ENCODE results near the gene HOXB3. TPM values are rescaled to one million over a fixed set of nuclear protein-coding genes. Genes with fewer than 3 reads are reported as not detected.
A peak's percentile ranks its signal among the peaks of the same experiment; 100 is the strongest.

HOXB3 gene
- total and polyA plus RNA-seq, 2 of the 4 experiments (the other 2 are of a cell fraction) = 6.3 to 59.6 TPM

DNA sequence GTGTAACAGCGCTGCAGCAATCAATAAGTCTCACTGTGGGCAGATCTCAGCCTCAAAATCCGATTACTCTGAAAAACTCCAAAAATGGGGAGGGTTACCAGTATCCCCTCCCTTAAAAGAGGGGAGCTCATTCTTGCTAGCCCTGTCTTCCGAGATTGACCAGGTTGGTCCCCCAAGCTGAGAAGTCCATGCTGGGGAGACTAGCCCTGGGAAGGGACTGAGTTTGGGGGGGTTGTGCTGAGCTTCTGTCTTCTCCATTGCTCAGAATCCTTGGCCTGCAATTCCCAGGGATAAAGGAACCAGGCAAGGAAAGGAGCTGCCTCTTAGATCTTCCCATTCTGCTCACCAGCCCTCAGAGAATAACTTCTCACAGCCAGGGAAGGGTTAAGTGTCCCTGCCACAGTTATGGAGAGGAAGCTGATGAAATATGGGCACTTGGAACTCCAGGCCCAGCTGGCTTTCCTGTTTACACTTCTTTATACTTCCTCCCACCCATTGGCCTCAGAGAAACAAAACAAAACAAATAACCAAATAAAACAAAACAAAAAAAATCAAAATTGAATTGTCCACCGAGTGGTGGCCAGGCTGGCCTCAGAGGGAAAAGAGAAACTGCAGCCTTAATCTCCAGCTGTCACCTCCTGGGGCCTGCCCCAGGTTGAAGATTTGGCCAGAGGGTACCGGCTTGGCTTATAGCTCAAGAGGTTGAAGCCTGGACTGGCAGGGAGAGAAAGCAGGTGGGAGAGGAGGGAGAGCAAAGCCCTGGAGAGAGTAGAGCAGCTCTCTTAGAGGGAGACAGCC, 2.6 kb downstream of the HOXB3 start:
- peak overlapping the region; percentile 96 for H3K18ac ChIP-seq (ENCODE audit: low read depth, low read length)
- H3K27ac ChIP-seq (ENCODE audit: insufficient read depth, low read length) = peak overlapping the region; percentile 99
- peak overlapping the region; percentile 99 for H2BK5ac ChIP-seq (ENCODE audit: low read depth, low read length, poor library complexity, severe bottlenecking)
- peak overlapping the region; percentile 94 for H2AK9ac ChIP-seq (replicated peaks; ENCODE audit: low read depth, low read length, poor library complexity)
- dilution Hi-C loops (cut with HindIII; ENCODE audit: low sequenced_read_pairs, unreplicated experiment) (no loop called here), intact Hi-C loops (cut with micrococcal nuclease) (no loop called here), in situ Hi-C loops (cut with MboI; ENCODE audit: low sequenced_read_pairs) (no loop called here)
- peak overlapping the region; percentile 99 for H3K14ac ChIP-seq (replicated peaks; ENCODE audit: low read depth, low read length)
- H2AFZ ChIP-seq (replicated peaks; ENCODE audit: low read length, poor library complexity) = no peak overlapping the region
- H3K9me1 ChIP-seq (ENCODE audit: insufficient read depth, low read length) = no peaks in the 10 kb centered on the region; the same call in 1 of the 2 replicates
- POLR2A ChIA-PET (ENCODE audit: unreplicated experiment) = interaction anchor here (0.6 to 1.6 kb wide), 18 partner anchors 11 to 750 kb away, joined by 3 to 14 read pairs (median 4); partner anchors contain the start of gene HOXB9
- peak overlapping the region; percentile 99 for H3K4ac ChIP-seq (ENCODE audit: low read depth, low read length)
- H4K91ac ChIP-seq (ENCODE audit: insufficient read depth, low read depth, low read length) = peak overlapping the region; percentile 99
- H4K20me1 ChIP-seq (ENCODE audit: insufficient read depth, low read length) = no peaks in the 10 kb centered on the region; the same call in 1 of the 2 replicates
- H4K8ac ChIP-seq (ENCODE audit: low read depth in 2 of 2, low read length in 2 of 2) = peak overlapping the region; percentile 96 to 99
- peak overlapping the region; percentile 92 for H4K5ac ChIP-seq (ENCODE audit: low read depth, low read length)
- no TSS peak for BruUV-seq (replicated peaks)
- peak overlapping the region; percentile 97 for H2BK120ac ChIP-seq (ENCODE audit: low read depth, low read length)
- H3K4me3 ChIP-seq (ENCODE audit: insufficient read depth, low read depth, low read length) = peak overlapping the region; percentile 91
- no peaks in the 10 kb centered on the region for H3K9me3 ChIP-seq (ENCODE audit: control insufficient read depth, insufficient read depth, low read length)
- H3K79me1 ChIP-seq (ENCODE audit: low read depth in 1 of 2, low read length in 2 of 2) = no peaks in the 10 kb centered on the region
- H3K9ac ChIP-seq (ENCODE audit: low read depth, low read length) = peak overlapping the region; percentile 100
- peak overlapping the region; percentile 100 for H3K56ac ChIP-seq (ENCODE audit: extremely low read depth, insufficient read depth, low read length)
- no peaks in the 10 kb centered on the region for H3K27me3 ChIP-seq (ENCODE audit: control insufficient read depth, insufficient read depth, low read length)
- peak overlapping the region; percentile 95; the same call in 2 of the 3 replicates for H2BK15ac ChIP-seq (ENCODE audit: low read depth, low read length)
- CTCF ChIA-PET = interaction anchor here (0.6 to 2.6 kb wide), 4 partner anchors 25 to 236 kb away, joined by 3 to 15 read pairs (median 6); no protein-coding TSS in a partner anchor
- H2BK20ac ChIP-seq (ENCODE audit: low read depth, low read length) = peak overlapping the region; percentile 84
- H3K4me1 ChIP-seq (ENCODE audit: control insufficient read depth, insufficient read depth, low read length) = peaks cover 12% of the 10 kb centered on the region
- H3K4me2 ChIP-seq (ENCODE audit: low read depth, low read length) = peak overlapping the region; percentile 98
- peak overlapping the region; percentile 100 for H3K23ac ChIP-seq (ENCODE audit: low read depth, low read length)
- DNase-seq (peak; percentile 82), ATAC-seq (ENCODE audit: low read depth) (peak; percentile 0; the same call in 1 of the 2 replicates)
- peaks cover 16% of the 10 kb centered on the region; the same call in 1 of the 2 replicates for H3K36me3 ChIP-seq (ENCODE audit: control insufficient read depth, insufficient read depth, low read length)
- 0% methylated on average over 2 of the region's 5 CpGs; no CpG with 5 or more reads in 1 of the 2 experiments for WGBS, 2 experiments (ENCODE audit: extremely low coverage in 2 of 2, insufficient read length in 1 of 2)
- H2AK5ac ChIP-seq (ENCODE audit: low read depth, low read length) = peak overlapping the region; percentile 95
- TF ChIP-seq, protein P1, sequence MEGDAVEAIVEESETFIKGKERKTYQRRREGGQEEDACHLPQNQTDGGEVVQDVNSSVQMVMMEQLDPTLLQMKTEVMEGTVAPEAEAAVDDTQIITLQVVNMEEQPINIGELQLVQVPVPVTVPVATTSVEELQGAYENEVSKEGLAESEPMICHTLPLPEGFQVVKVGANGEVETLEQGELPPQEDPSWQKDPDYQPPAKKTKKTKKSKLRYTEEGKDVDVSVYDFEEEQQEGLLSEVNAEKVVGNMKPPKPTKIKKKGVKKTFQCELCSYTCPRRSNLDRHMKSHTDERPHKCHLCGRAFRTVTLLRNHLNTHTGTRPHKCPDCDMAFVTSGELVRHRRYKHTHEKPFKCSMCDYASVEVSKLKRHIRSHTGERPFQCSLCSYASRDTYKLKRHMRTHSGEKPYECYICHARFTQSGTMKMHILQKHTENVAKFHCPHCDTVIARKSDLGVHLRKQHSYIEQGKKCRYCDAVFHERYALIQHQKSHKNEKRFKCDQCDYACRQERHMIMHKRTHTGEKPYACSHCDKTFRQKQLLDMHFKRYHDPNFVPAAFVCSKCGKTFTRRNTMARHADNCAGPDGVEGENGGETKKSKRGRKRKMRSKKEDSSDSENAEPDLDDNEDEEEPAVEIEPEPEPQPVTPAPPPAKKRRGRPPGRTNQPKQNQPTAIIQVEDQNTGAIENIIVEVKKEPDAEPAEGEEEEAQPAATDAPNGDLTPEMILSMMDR (conservative IDR thresholded peaks at IDR 0.05; ENCODE audit: low read depth, low read length) = no peak
- no peak for TF ChIP-seq MAFK (IDR thresholded peaks at IDR 0.05; ENCODE audit: low read depth, low read length)
- TF ChIP-seq BHLHE40 (IDR thresholded peaks at IDR 0.05; ENCODE audit: low read depth, low read length) = no peak
- no peak for TF ChIP-seq CEBPB (IDR thresholded peaks at IDR 0.05; ENCODE audit: low read depth, low read length)
- no peak for TF ChIP-seq ELK1 (IDR thresholded peaks at IDR 0.05; ENCODE audit: borderline replicate concordance, low read depth, low read length)
- no peak for TF ChIP-seq POLR2A (IDR thresholded peaks at IDR 0.05; ENCODE audit: low read depth, low read length)
- TF ChIP-seq NFE2L2 (IDR thresholded peaks at IDR 0.05; ENCODE audit: low read depth, low read length) = no peak
- TF ChIP-seq, protein P2, sequence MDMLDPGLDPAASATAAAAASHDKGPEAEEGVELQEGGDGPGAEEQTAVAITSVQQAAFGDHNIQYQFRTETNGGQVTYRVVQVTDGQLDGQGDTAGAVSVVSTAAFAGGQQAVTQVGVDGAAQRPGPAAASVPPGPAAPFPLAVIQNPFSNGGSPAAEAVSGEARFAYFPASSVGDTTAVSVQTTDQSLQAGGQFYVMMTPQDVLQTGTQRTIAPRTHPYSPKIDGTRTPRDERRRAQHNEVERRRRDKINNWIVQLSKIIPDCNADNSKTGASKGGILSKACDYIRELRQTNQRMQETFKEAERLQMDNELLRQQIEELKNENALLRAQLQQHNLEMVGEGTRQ (IDR thresholded peaks at IDR 0.05; ENCODE audit: low read depth, low read length) = no peak
- no peak for TF ChIP-seq FOS (IDR thresholded peaks at IDR 0.05; ENCODE audit: low read depth, low read length)
- no peak for TF ChIP-seq SMC3 (IDR thresholded peaks at IDR 0.05; ENCODE audit: low read depth, low read length)
- no peak for TF ChIP-seq MXI1 (IDR thresholded peaks at IDR 0.05; ENCODE audit: borderline replicate concordance, low read depth, low read length)
- no peak for TF ChIP-seq MAZ (IDR thresholded peaks at IDR 0.05; ENCODE audit: borderline replicate concordance, low read depth, low read length)
- TF ChIP-seq CHD1 (IDR thresholded peaks at IDR 0.05; ENCODE audit: low read depth, low read length) = no peak
- TF ChIP-seq RFX5 (IDR thresholded peaks at IDR 0.05; ENCODE audit: low read depth, low read length) = no peak
